Stimulated activated effector memory CD8-positive, alpha-beta T cell treated with anti-CD3 and anti-CD28 coated beads, Interleukin-12 subunit alpha, Interleukin-12 subunit beta, amount 100 ng/mL, for 72 hours (primary cell): Measurements from ENCODE around the gene H1-8.

Experiments used
- ATAC-seq: fragments of 150-1000 bp; cut with Tn5 transposase; 2 replicates; pipeline ENCODE4 v1.10.0; 2021
- DNase-seq, 2 donors: peaks; one replicate each; pipeline ENCODE4 v3.0.0; 2021 to 2022; ENCODE audit warnings: low spot score in 2 of 2
- H3K27ac Mint-ChIP-seq: one replicate; pipeline ENCODE4 v1.8.0; 2022; ENCODE audit warnings: mild to moderate bottlenecking, mixed read lengths
- H3K36me3 Mint-ChIP-seq: one replicate; pipeline ENCODE4 v1.8.0; 2022; ENCODE audit warnings: mild to moderate bottlenecking, mixed read lengths
- H3K4me1 Mint-ChIP-seq: one replicate; pipeline ENCODE4 v1.8.0; 2022; ENCODE audit warnings: mixed read lengths
- H3K4me3 Mint-ChIP-seq: one replicate; pipeline ENCODE4 v1.8.0; 2022; ENCODE audit warnings: mild to moderate bottlenecking, mixed read lengths
- H3K9me3 Mint-ChIP-seq: one replicate; pipeline ENCODE4 v1.8.0; 2022; ENCODE audit warnings: mixed read lengths

The H1-8 gene

GRCh38 chr3:129563850-129564535 is 21.0 kb downstream of the H1-8 start:
- DNase-seq: no peak
- Mint-ChIP-seq H3K9me3 (no peaks in the 10 kb centered on the region), H3K27ac (peak overlapping the region; percentile 68), H3K4me3 (no peak overlapping the region), H3K36me3 (peaks cover 47% of the 10 kb centered on the region), H3K4me1 (peaks cover 40% of the 10 kb centered on the region)
- no peak for ATAC-seq

GRCh38 chr3:129564981-129565644 is 22.1 kb downstream of the H1-8 start:
- H3K27ac Mint-ChIP-seq: peak overlapping the region; percentile 68

GRCh38 chr3:129565902-129566301 is 22.9 kb downstream of the H1-8 start:
- peaks cover 45% of the 10 kb centered on the region for H3K4me1 Mint-ChIP-seq
- no peaks in the 10 kb centered on the region for H3K9me3 Mint-ChIP-seq
- H3K27ac Mint-ChIP-seq: peak overlapping the region; percentile 48
- no peak overlapping the region for H3K4me3 Mint-ChIP-seq
- ATAC-seq (no peak), DNase-seq (no peak)
- peaks cover 50% of the 10 kb centered on the region for H3K36me3 Mint-ChIP-seq

More at GRCh38 chr3:129564981-129565644, 22.1 kb downstream of the H1-8 start:
- DNase-seq (no peak), ATAC-seq (no peak)
- H3K36me3 Mint-ChIP-seq: peaks cover 55% of the 10 kb centered on the region
- peaks cover 48% of the 10 kb centered on the region for H3K4me1 Mint-ChIP-seq
- no peak overlapping the region for H3K4me3 Mint-ChIP-seq
- H3K9me3 Mint-ChIP-seq: no peaks in the 10 kb centered on the region

GRCh38 chr3:129567176-129567705 is 24.3 kb downstream of the H1-8 start:
- DNase-seq (no peak), ATAC-seq (no peak)
- Mint-ChIP-seq H3K4me1 (peaks cover 48% of the 10 kb centered on the region), H3K36me3 (peaks cover 56% of the 10 kb centered on the region), H3K4me3 (no peak overlapping the region), H3K27ac (peak overlapping the region; percentile 48), H3K9me3 (no peaks in the 10 kb centered on the region)

- no peak for DNase-seq
Measured at GRCh38 chr3:129567939-129568338, 25.0 kb downstream of the H1-8 start.

GRCh38 chr3:129569856-129570255 is 26.9 kb downstream of the H1-8 start:
- Mint-ChIP-seq H3K4me1 (peaks cover 60% of the 10 kb centered on the region), H3K4me3 (no peak overlapping the region), H3K9me3 (no peaks in the 10 kb centered on the region), H3K36me3 (peaks cover 48% of the 10 kb centered on the region), H3K27ac (peak overlapping the region; percentile 77)
- ATAC-seq (no peak), DNase-seq (no peak)

More at GRCh38 chr3:129567939-129568338, 25.0 kb downstream of the H1-8 start:
- Mint-ChIP-seq H3K27ac (no peak overlapping the region), H3K4me3 (no peak overlapping the region), H3K36me3 (peaks cover 52% of the 10 kb centered on the region), H3K9me3 (no peaks in the 10 kb centered on the region), H3K4me1 (peaks cover 50% of the 10 kb centered on the region)
- no peak for ATAC-seq

- Mint-ChIP-seq H3K27ac (peak overlapping the region; percentile 88), H3K4me1 (peaks cover 72% of the 10 kb centered on the region), H3K4me3 (no peak overlapping the region), H3K9me3 (no peaks in the 10 kb centered on the region), H3K36me3 (peaks cover 29% of the 10 kb centered on the region)
- no peak for ATAC-seq
- DNase-seq: no peak
Measured at GRCh38 chr3:129571605-129572547, 28.9 kb downstream of the H1-8 start.

- Mint-ChIP-seq H3K27ac (peak overlapping the region; percentile 88), H3K4me3 (no peak overlapping the region), H3K36me3 (peaks cover 25% of the 10 kb centered on the region), H3K9me3 (no peaks in the 10 kb centered on the region), H3K4me1 (peaks cover 69% of the 10 kb centered on the region)
- no peak for DNase-seq
- no peak for ATAC-seq
Measured at GRCh38 chr3:129572603-129573002, 29.6 kb downstream of the H1-8 start.

GRCh38 chr3:129573493-129573892 is 30.5 kb downstream of the H1-8 start:
- DNase-seq (no peak), ATAC-seq (no peak)
- H3K4me3 Mint-ChIP-seq: no peak overlapping the region
- H3K36me3 Mint-ChIP-seq: peaks cover 25% of the 10 kb centered on the region
- H3K4me1 Mint-ChIP-seq: peaks cover 70% of the 10 kb centered on the region
- no peaks in the 10 kb centered on the region for H3K9me3 Mint-ChIP-seq
- peak overlapping the region; percentile 84 for H3K27ac Mint-ChIP-seq

- no peak for ATAC-seq
- no peak for DNase-seq
- peak overlapping the region; percentile 96 for H3K27ac Mint-ChIP-seq
- H3K4me1 Mint-ChIP-seq: peaks cover 70% of the 10 kb centered on the region
- H3K36me3 Mint-ChIP-seq: peaks cover 19% of the 10 kb centered on the region
- H3K4me3 Mint-ChIP-seq: no peak overlapping the region
- no peaks in the 10 kb centered on the region for H3K9me3 Mint-ChIP-seq
Measured at GRCh38 chr3:129574206-129574605, 31.2 kb downstream of the H1-8 start.

GRCh38 chr3:129575233-129575996 is 32.4 kb downstream of the H1-8 start:
- H3K4me3 Mint-ChIP-seq: peak overlapping the region; percentile 81
- peak overlapping the region; percentile 96 for H3K27ac Mint-ChIP-seq
- H3K9me3 Mint-ChIP-seq: no peaks in the 10 kb centered on the region
- peaks cover 13% of the 10 kb centered on the region for H3K36me3 Mint-ChIP-seq
- peaks cover 58% of the 10 kb centered on the region for H3K4me1 Mint-ChIP-seq
- no peak for DNase-seq
- no peak for ATAC-seq

GRCh38 chr3:129575997-129576384 is 33.0 kb downstream of the H1-8 start:
- no peak for ATAC-seq
- Mint-ChIP-seq H3K9me3 (no peaks in the 10 kb centered on the region), H3K27ac (peak overlapping the region; percentile 96), H3K4me3 (peak overlapping the region; percentile 81), H3K4me1 (peaks cover 62% of the 10 kb centered on the region), H3K36me3 (peaks cover 13% of the 10 kb centered on the region)
- no peak for DNase-seq

- H3K9me3 Mint-ChIP-seq: no peaks in the 10 kb centered on the region
- peaks cover 12% of the 10 kb centered on the region for H3K36me3 Mint-ChIP-seq
- peak overlapping the region; percentile 96 for H3K27ac Mint-ChIP-seq
- ATAC-seq: peak; percentile 81
- peaks cover 69% of the 10 kb centered on the region for H3K4me1 Mint-ChIP-seq
- peak overlapping the region; percentile 81 for H3K4me3 Mint-ChIP-seq
- DNase-seq: peak; percentile 40 to 75
Measured at GRCh38 chr3:129576514-129577352, 33.8 kb downstream of the H1-8 start.

- no peak for ATAC-seq
- peak overlapping the region; percentile 96 for H3K27ac Mint-ChIP-seq
- DNase-seq: no peak
Measured at GRCh38 chr3:129577366-129577765, 34.4 kb downstream of the H1-8 start.

More at GRCh38 chr3:129577366-129577765, 34.4 kb downstream of the H1-8 start:
- Mint-ChIP-seq H3K4me3 (peak overlapping the region; percentile 81), H3K9me3 (no peaks in the 10 kb centered on the region), H3K36me3 (peaks cover 7% of the 10 kb centered on the region), H3K4me1 (peaks cover 64% of the 10 kb centered on the region)
